ENCODE data around the gene LCE7A.

GRCh38 chr1:152879559-152880198 is 19.9 kb downstream of the LCE7A start:
- TF ChIP-seq SMAD3 (CRISPR knock-in tag; IDR thresholded peaks at IDR 0.05; ENCODE audit: borderline replicate concordance), result no peak
- no peak for TF ChIP-seq ELF4 (CRISPR knock-in tag; IDR thresholded peaks at IDR 0.05; ENCODE audit: low read depth)
- TF ChIP-seq ZNF425 (CRISPR knock-in tag; conservative IDR thresholded peaks at IDR 0.05), result no peak
- TF ChIP-seq, protein P1, sequence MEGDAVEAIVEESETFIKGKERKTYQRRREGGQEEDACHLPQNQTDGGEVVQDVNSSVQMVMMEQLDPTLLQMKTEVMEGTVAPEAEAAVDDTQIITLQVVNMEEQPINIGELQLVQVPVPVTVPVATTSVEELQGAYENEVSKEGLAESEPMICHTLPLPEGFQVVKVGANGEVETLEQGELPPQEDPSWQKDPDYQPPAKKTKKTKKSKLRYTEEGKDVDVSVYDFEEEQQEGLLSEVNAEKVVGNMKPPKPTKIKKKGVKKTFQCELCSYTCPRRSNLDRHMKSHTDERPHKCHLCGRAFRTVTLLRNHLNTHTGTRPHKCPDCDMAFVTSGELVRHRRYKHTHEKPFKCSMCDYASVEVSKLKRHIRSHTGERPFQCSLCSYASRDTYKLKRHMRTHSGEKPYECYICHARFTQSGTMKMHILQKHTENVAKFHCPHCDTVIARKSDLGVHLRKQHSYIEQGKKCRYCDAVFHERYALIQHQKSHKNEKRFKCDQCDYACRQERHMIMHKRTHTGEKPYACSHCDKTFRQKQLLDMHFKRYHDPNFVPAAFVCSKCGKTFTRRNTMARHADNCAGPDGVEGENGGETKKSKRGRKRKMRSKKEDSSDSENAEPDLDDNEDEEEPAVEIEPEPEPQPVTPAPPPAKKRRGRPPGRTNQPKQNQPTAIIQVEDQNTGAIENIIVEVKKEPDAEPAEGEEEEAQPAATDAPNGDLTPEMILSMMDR (IDR thresholded peaks at IDR 0.05), result no peak
- TF ChIP-seq SP1 (CRISPR knock-in tag; conservative IDR thresholded peaks at IDR 0.05), result no peak
- no peak for TF ChIP-seq NR1H2 (CRISPR knock-in tag; IDR thresholded peaks at IDR 0.05)
- no peak for TF ChIP-seq FOXP1 (CRISPR knock-in tag; IDR thresholded peaks at IDR 0.05; ENCODE audit: borderline replicate concordance)
- no peak for TF ChIP-seq MAX (CRISPR knock-in tag; IDR thresholded peaks at IDR 0.05)
- TF ChIP-seq, protein P2, sequence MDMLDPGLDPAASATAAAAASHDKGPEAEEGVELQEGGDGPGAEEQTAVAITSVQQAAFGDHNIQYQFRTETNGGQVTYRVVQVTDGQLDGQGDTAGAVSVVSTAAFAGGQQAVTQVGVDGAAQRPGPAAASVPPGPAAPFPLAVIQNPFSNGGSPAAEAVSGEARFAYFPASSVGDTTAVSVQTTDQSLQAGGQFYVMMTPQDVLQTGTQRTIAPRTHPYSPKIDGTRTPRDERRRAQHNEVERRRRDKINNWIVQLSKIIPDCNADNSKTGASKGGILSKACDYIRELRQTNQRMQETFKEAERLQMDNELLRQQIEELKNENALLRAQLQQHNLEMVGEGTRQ (CRISPR knock-in tag; IDR thresholded peaks at IDR 0.05), result no peak
- no peak for TF ChIP-seq STAT6 (CRISPR knock-in tag; conservative IDR thresholded peaks at IDR 0.05; ENCODE audit: low read depth)
- TF ChIP-seq PREB (CRISPR knock-in tag; IDR thresholded peaks at IDR 0.05; ENCODE audit: borderline replicate concordance), result no peak
- no peak for TF ChIP-seq ESRRA (CRISPR knock-in tag; IDR thresholded peaks at IDR 0.05; ENCODE audit: borderline replicate concordance)
- TF ChIP-seq CREB1 (CRISPR knock-in tag; IDR thresholded peaks at IDR 0.05), result no peak
- TF ChIP-seq, protein P3, sequence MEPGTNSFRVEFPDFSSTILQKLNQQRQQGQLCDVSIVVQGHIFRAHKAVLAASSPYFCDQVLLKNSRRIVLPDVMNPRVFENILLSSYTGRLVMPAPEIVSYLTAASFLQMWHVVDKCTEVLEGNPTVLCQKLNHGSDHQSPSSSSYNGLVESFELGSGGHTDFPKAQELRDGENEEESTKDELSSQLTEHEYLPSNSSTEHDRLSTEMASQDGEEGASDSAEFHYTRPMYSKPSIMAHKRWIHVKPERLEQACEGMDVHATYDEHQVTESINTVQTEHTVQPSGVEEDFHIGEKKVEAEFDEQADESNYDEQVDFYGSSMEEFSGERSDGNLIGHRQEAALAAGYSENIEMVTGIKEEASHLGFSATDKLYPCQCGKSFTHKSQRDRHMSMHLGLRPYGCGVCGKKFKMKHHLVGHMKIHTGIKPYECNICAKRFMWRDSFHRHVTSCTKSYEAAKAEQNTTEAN (CRISPR knock-in tag; IDR thresholded peaks at IDR 0.05), result no peak

All from WTC11 (cell line).